NCI-H2171 treated with DMSO at 0.1 percent for 48 hours (cell line): ENCODE measurements around the gene SDK1.

Source experiments
- DNase-seq: peaks from one replicate; lab custom pipeline; 2025; lab: John Stamatoyannopoulos, UW

The SDK1 gene

GRCh38 chr7:3292694-3293093 lies 8.4 kb upstream of the SDK1 start:
- DNase-seq: no peak

GRCh38 chr7:3294432-3295100 lies 6.5 kb upstream of the SDK1 start:
- DNase-seq: peak; percentile 96

DNA sequence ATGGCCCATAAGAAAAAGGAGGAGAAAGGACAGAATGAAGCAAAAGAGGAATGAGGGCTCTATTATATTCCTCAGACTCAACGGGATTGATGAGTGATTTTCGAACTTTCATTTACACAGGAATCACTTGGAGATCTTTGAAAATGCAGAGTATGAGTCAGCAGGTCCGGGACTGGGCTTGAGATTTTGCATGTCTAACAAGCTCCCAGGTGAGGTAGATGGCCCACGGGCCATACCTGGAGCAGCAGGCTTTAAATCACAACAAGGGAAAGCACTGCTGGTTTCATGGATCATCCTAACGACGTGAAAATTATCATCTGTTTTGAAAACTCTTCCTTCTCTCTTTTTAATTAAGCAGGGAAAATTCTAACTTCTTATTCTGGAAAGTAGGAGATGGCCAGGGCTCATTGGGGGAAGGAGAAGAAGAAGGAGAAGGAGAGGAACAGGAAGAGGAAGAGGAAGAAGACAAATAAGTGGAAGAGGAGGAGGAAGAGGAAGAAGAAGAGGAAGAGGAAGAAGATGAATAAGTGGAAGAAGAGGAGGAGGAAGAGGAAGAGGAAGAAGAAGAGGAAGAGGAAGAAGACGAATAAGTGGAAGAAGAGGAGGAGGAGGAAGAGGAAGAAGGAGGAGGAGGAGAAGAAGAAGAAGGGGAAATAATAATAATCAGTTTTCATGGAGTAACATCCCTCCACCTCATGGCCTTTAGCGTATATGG lies 3.8 kb upstream of the SDK1 start:
- no peak for DNase-seq

DNA sequence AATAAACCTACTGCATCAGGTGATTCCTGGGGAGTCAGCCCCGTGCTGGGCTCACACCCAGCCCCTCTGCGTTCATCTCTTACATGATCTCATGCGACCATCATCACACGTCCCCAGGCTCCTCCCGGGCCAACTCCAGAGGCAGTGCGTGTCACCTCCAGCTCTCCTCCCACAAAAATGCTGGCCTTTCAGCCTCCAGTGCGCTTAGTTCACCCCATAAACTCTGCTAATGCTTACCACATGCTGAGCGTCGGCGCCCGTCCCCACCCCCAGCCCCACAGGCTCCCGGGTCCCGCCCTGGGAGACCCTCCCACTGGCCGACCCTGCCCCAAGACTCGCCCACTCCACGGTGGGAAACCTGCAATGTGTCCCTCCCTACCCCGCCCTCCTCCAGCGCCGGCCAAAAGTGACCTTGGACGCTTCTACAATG lies 816 bp upstream of the SDK1 start:
- DNase-seq: peak; percentile 34

- DNase-seq: no peak
Observed at GRCh38 chr7:3301449-3301731, 338 bp downstream of the SDK1 start.

GRCh38 chr7:3301831-3302618 lies 973 bp downstream of the SDK1 start:
- peak; percentile 82 for DNase-seq

DNA sequence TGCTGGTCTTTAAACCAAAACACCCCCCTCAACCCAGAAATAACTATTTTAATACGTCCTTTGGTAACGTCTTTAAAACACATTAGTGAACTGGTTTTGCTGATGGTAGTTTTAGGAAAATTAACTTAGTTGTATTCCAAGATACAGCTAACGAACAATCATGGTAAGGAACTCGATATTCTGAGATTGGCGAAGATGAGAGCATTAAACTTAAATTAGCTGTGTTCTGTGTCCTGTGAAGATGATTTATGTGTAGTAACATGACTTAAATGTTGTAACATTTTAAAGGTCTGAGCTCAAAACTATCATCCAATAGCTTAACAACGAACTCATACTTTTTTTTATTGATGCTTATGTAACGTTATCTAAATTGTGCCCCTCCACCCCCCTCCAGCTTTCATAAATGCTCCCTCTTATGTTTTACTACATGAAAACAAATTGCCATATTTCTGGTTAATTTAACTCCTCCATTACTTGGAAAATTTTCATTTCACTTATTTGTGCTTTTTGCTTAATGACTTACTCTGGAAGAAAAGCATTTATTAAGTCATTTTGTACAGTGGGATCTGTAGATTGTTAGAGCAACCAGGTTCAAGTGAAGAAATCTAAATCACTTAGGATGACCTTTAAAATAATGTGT lies 1.7 kb downstream of the SDK1 start:
- DNase-seq: peak; percentile 53

DNA sequence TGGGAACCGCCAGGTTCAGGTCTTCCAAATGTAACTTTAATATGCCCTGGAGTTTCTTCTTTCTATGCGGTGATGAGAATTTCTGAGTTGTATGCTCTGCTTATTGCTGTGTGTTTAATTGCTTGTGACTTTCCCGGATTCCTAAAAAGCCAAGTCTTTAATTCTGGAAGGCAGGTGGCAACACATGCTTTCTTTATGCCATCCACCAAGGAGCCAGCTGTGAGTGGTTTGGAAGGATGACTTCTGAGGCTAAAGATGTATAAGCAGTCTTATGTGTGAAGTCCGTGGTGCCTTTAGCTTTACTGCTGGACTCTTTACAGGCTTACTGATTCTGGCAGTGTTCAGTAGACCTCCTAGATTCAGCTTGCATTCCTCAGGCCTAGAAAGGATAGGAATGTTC lies 3.1 kb downstream of the SDK1 start:
- DNase-seq: peak; percentile 44

DNA sequence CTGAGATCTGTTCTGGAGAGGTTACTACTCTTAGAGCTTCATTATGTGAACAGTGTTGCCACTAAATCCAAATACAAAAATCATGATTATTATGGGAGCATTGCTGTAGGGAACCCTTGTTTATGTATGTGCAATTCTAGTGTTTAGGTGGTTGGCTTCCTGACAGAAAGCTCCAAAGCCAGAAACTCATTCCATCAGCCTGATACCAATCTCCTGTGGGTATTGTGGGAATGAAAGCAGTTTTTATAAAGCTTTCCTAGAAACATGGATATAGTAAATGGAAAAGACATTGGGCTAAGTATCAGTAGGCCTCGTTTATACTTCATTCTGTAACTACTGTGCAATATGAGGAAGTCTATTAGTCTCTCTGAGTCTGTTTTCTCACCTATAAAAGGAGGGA lies 6.4 kb downstream of the SDK1 start:
- no peak for DNase-seq

DNA sequence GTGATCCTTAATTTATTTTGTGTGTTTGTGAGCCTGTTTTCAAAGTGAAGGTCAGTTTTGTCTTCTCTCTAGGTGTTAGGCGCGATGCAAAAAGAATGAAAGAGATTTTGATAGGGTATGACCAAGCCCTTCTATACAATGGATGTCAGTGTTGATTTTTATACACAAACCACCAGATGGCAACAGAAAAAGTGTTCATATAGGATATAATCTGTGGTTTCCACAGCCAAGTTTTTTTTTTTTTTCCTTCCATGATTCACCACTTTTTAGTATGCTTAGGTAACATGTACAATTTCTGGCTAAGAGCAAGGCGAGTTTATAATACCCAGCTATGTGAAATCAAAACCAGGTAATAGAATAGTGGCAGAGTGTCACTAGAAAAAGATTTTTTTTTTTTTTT lies 8.1 kb downstream of the SDK1 start:
- DNase-seq: peak; percentile 76

DNA sequence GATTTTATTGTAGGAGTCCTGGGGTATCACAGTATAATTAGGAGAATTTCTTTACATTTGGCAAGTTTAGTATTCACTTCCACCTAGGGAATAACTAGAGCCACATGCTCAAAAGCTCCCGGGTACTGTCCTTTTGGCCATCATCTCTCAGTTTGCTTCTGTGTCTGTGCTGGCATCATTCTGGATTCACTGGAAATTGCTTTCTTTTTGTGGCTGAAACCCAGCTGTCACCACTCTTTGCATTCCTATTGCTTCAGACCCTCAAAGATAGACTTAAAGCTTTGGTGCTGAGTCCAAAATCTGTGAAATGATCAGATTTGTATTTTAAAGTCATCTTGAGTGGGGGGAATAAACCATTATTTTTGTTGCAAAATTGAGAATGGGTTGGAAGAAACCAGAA lies 8.9 kb downstream of the SDK1 start:
- no peak for DNase-seq

DNA sequence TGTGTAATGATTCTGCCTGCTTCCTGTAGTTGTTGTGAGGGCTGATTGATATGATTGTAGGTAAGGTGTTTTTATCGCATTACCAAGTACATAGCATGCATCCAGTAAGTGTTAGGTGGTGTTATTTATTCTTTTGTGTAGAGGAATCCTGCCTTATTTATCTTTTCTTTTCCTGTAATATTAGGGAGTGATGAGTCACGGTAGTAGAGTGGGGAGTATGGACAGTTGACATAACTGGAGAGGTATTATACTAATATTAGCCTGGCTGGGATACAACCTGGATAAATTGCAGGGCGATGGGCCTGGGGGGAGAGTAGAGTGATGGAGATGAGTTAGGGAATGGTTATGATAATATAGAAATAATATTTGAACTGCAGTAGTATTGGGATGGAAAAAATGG lies 9.8 kb downstream of the SDK1 start:
- DNase-seq: no peak

GRCh38 chr7:3312583-3312982 lies 11.5 kb downstream of the SDK1 start:
- DNase-seq: no peak

GRCh38 chr7:3318874-3319273 lies 17.8 kb downstream of the SDK1 start:
- DNase-seq: no peak

DNA sequence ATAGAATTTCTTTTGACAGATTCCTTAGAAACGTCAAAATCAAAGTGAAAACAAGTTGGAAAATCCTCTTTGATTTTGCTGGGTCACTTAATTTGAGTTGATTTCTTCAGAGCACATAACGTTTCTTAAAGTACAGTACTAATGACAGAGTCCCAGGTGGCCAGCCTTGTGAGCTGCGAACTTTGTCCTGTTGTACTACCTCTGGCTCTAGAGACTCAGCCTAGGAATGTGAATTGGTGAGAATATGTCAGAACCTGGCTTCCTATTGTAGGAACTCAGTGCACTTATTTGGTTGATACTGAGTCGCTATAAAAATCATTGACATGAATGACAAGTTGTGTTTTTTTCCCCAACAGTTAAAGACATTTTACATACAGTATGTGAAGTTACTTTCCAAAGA lies 20.2 kb downstream of the SDK1 start:
- DNase-seq: no peak

DNA sequence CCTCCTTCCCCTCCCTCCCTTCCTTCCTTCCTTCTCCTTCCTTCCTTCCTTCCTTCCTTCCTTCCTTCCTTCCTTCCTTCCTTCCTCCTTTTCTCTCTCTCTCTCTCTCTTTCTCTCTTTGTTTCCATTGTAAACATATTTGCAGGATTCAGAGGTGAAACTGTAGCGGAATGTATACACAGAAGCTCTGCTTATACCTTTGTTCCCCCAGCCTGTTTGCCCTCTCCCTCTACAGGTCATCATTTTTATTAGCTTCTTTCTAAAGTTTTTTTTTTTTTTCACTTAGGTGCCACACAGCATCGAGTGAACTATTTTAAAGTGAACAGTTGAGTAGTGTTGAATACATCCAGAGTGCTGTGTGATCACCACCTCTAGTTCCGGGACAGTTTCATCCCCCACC lies 20.7 kb downstream of the SDK1 start:
- no peak for DNase-seq

- DNase-seq: no peak
Observed at GRCh38 chr7:3326246-3326645, 25.2 kb downstream of the SDK1 start.

GRCh38 chr7:3327099-3327498 lies 26.0 kb downstream of the SDK1 start:
- DNase-seq: no peak

GRCh38 chr7:3327655-3328054 lies 26.6 kb downstream of the SDK1 start:
- no peak for DNase-seq

- no peak for DNase-seq
Observed at GRCh38 chr7:3332308-3332707, 31.3 kb downstream of the SDK1 start.

DNA sequence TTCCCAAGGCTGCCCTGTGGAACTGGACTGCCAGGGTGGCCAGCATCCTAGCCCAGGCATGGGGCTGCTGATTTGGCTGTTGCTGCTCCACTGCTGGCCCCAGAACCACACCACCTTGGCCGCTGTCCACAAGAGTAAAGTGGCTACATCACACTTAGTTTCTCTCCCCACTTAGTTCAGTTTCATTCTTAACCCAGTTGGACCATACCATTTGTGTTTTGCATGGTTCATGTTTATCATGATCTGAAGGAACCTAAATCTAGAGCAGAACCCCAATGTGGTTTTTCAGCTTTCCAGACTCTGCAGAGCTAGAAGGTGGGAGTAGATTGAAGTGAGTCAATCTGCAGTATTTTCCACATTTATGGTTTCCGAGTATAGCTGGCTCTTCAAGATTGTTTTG lies 32.8 kb downstream of the SDK1 start:
- DNase-seq: no peak

DNA sequence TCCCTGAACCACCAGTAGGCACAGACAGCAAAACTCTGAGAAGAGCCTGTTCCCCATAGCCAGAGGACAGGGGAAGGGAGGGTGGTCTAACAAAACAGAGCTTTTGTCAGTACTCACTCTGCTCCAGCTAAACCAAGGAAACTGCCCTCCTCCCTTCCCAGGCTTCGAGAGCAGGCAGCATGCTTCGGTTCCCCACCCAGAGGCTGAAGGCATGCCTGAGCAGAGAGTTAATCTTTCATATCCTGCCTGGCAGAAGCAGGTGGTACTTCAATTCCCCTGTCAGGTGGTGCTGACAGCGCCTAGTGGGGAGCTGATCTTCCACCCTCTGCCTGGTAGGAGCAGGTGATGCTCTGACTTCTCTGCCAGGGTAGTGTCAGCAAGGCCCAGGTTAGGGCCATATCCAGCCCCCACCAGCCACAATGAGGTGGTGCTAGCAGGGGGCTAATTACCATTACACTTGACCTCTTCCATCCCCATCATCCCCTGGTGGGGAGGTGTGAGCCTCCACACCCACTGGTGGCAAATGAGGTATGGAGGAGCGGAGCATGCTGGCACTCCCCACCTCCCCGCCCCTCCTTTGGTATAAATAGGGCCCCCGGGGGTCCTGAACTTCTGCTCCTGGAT lies 35.1 kb downstream of the SDK1 start:
- peak; percentile 79 for DNase-seq
